ENCODE measurements around the gene ARHGEF9.

ARHGEF9 gene

GRCh38 chrX:63673896-63674295 lies 111.1 kb downstream of the ARHGEF9 start:
- Histone ChIP-seq H4K20me1 (ENCODE audit: insufficient read depth, low read length) (no peaks in the 10 kb centered on the region), H3K9me2 (replicated peaks; ENCODE audit: insufficient read depth, low read length) (no peaks in the 10 kb centered on the region), H3K27me3 (replicated peaks; ENCODE audit: insufficient read depth, low read length) (no peaks in the 10 kb centered on the region), H3K4me2 (ENCODE audit: low read depth, low read length) (no peak overlapping the region), H3F3A (ENCODE audit: insufficient read depth, low read length) (peaks cover 10% of the 10 kb centered on the region; the same call in 1 of the 2 replicates), H3K4me3 (ENCODE audit: low read length) (no peak overlapping the region), H3K27ac (ENCODE audit: low read length) (no peak overlapping the region), H3K4me1 (ENCODE audit: low read length) (peaks cover 16% of the 10 kb centered on the region), H3K9me3 (replicated peaks; ENCODE audit: insufficient read depth, low read length) (no peaks in the 10 kb centered on the region), H3K9ac (ENCODE audit: low read length) (no peak overlapping the region), H3K79me2 (ENCODE audit: low read length) (no peaks in the 10 kb centered on the region), H3K36me3 (replicated peaks; ENCODE audit: insufficient read depth, low read length) (no peaks in the 10 kb centered on the region), H2AFZ (ENCODE audit: low read length) (no peak overlapping the region)
- DNase-seq: no peak
- TF ChIP-seq, protein P1, sequence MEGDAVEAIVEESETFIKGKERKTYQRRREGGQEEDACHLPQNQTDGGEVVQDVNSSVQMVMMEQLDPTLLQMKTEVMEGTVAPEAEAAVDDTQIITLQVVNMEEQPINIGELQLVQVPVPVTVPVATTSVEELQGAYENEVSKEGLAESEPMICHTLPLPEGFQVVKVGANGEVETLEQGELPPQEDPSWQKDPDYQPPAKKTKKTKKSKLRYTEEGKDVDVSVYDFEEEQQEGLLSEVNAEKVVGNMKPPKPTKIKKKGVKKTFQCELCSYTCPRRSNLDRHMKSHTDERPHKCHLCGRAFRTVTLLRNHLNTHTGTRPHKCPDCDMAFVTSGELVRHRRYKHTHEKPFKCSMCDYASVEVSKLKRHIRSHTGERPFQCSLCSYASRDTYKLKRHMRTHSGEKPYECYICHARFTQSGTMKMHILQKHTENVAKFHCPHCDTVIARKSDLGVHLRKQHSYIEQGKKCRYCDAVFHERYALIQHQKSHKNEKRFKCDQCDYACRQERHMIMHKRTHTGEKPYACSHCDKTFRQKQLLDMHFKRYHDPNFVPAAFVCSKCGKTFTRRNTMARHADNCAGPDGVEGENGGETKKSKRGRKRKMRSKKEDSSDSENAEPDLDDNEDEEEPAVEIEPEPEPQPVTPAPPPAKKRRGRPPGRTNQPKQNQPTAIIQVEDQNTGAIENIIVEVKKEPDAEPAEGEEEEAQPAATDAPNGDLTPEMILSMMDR (IDR thresholded peaks at IDR 0.05; ENCODE audit: low read length): no peak
- TF ChIP-seq EZH2phosphoT487 (IDR thresholded peaks at IDR 0.05; ENCODE audit: low read length): no peak
- TF ChIP-seq EZH2 (optimal IDR thresholded peaks at IDR 0.05; ENCODE audit: low read depth, low read length): no peak

GRCh38 chrX:63664741-63665140 lies 120.3 kb downstream of the ARHGEF9 start:
- Histone ChIP-seq H3K4me1 (ENCODE audit: low read length) (no peaks in the 10 kb centered on the region), H2AFZ (ENCODE audit: low read length) (no peak overlapping the region), H3K9me2 (replicated peaks; ENCODE audit: insufficient read depth, low read length) (no peaks in the 10 kb centered on the region), H3K4me3 (ENCODE audit: low read length) (no peak overlapping the region), H3K27ac (ENCODE audit: low read length) (no peak overlapping the region), H3K9ac (ENCODE audit: low read length) (no peak overlapping the region), H3K79me2 (ENCODE audit: low read length) (no peaks in the 10 kb centered on the region), H3K27me3 (replicated peaks; ENCODE audit: insufficient read depth, low read length) (no peaks in the 10 kb centered on the region), H3K36me3 (replicated peaks; ENCODE audit: insufficient read depth, low read length) (no peaks in the 10 kb centered on the region), H3K4me2 (ENCODE audit: low read depth, low read length) (no peak overlapping the region), H3K9me3 (replicated peaks; ENCODE audit: insufficient read depth, low read length) (no peaks in the 10 kb centered on the region), H3F3A (ENCODE audit: insufficient read depth, low read length) (no peaks in the 10 kb centered on the region), H4K20me1 (ENCODE audit: insufficient read depth, low read length) (no peaks in the 10 kb centered on the region)
- DNase-seq: no peak
- TF ChIP-seq EZH2phosphoT487 (IDR thresholded peaks at IDR 0.05; ENCODE audit: low read length) (no peak), EZH2 (optimal IDR thresholded peaks at IDR 0.05; ENCODE audit: low read depth, low read length) (no peak)
- TF ChIP-seq, protein P1 (IDR thresholded peaks at IDR 0.05; ENCODE audit: low read length): no peak

DNA sequence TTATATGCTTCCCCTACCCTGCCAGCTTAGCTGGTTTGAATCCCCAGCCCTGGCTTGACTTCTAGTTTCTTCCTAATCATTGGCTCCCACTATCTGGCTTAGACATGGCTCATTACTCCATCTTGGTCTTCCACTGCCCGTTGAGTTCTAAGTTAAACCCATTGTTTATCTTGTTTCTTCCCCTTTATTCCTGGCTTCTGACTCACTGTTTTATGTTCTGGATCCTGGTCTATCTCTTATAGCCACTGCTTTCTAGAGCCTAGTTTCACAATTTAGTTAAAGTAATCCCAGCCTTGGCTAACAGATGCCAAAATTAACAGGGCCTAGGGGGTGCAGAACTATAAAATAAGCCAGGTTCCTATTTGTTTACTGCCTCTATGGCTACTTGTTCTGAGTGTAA lies 120.9 kb downstream of the ARHGEF9 start:
- H3K79me2 ChIP-seq (ENCODE audit: low read length): no peaks in the 10 kb centered on the region
- no peak overlapping the region for H3K4me3 ChIP-seq (ENCODE audit: low read length)
- H3K27me3 ChIP-seq (replicated peaks; ENCODE audit: insufficient read depth, low read length): no peaks in the 10 kb centered on the region
- no peaks in the 10 kb centered on the region for H3F3A ChIP-seq (ENCODE audit: insufficient read depth, low read length)
- no peak overlapping the region for H3K4me2 ChIP-seq (ENCODE audit: low read depth, low read length)
- H3K36me3 ChIP-seq (replicated peaks; ENCODE audit: insufficient read depth, low read length): no peaks in the 10 kb centered on the region
- H3K27ac ChIP-seq (ENCODE audit: low read length): no peak overlapping the region
- H3K9me3 ChIP-seq (replicated peaks; ENCODE audit: insufficient read depth, low read length): no peaks in the 10 kb centered on the region
- H3K9ac ChIP-seq (ENCODE audit: low read length): no peak overlapping the region
- DNase-seq: no peak
- no peak overlapping the region for H2AFZ ChIP-seq (ENCODE audit: low read length)
- no peaks in the 10 kb centered on the region for H4K20me1 ChIP-seq (ENCODE audit: insufficient read depth, low read length)
- TF ChIP-seq EZH2phosphoT487 (IDR thresholded peaks at IDR 0.05; ENCODE audit: low read length): no peak
- TF ChIP-seq EZH2 (optimal IDR thresholded peaks at IDR 0.05; ENCODE audit: low read depth, low read length): no peak
- TF ChIP-seq, protein P1 (IDR thresholded peaks at IDR 0.05; ENCODE audit: low read length): no peak
- no peaks in the 10 kb centered on the region for H3K4me1 ChIP-seq (ENCODE audit: low read length)
- no peaks in the 10 kb centered on the region for H3K9me2 ChIP-seq (replicated peaks; ENCODE audit: insufficient read depth, low read length)
